RWPE1 (cell line): ENCODE measurements around the gene CD300H.

Experiments
- CTCF ChIA-PET: fragments of 350-600 bp; sonication (Branson Sonifier 250); formaldehyde crosslinking; extraction: SDS; loops from one replicate; lab custom pipeline; 2021; lab: Yijun Ruan, JAX
- POLR2A ChIA-PET: fragments of 400-600 bp; formaldehyde crosslinking; extraction: SDS; loops from one replicate; lab custom pipeline; 2020; ENCODE audit warnings: antibody characterized with exemption; ENCODE audit not compliant: low non-redundant PET; lab: Yijun Ruan, JAX
- DNase-seq: peaks from one replicate; pipeline ENCODE4 v3.0.0; 2012; ENCODE audit warnings: low spot score
- H3K27ac ChIP-seq: fragments of 450-650 bp; 2 replicates; pipeline ENCODE4 v1.5.1; 2017
- TF ChIP-seq, protein P1 (sequence below): fragments of 450-650 bp; conservative IDR thresholded peaks from 2 replicates; pipeline ENCODE4 v1.5.1; 2017; ENCODE audit warnings: low read depth, mild to moderate bottlenecking

The CD300H gene

DNA sequence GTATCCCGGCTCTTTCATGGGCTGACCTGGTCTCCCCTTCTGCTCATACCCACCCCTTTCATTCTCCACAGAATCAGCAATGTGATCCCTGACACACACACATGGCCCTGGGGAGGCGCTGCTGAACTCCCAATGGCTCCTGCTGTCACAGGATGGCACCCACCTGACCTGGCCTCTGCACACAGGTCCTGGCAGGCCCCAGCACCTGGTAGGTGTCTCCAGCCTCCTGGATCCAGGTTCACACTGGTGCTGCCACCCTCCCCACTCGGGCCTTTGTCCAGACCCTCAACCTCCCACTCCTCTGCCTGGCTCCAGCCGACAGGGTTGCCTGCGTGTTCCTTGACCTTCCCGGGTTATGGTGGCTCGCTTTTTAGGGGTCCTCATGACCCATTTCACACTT is 20.0 kb downstream of the CD300H start:
- POLR2A ChIA-PET, result no interaction called here
- TF ChIP-seq, protein P1, sequence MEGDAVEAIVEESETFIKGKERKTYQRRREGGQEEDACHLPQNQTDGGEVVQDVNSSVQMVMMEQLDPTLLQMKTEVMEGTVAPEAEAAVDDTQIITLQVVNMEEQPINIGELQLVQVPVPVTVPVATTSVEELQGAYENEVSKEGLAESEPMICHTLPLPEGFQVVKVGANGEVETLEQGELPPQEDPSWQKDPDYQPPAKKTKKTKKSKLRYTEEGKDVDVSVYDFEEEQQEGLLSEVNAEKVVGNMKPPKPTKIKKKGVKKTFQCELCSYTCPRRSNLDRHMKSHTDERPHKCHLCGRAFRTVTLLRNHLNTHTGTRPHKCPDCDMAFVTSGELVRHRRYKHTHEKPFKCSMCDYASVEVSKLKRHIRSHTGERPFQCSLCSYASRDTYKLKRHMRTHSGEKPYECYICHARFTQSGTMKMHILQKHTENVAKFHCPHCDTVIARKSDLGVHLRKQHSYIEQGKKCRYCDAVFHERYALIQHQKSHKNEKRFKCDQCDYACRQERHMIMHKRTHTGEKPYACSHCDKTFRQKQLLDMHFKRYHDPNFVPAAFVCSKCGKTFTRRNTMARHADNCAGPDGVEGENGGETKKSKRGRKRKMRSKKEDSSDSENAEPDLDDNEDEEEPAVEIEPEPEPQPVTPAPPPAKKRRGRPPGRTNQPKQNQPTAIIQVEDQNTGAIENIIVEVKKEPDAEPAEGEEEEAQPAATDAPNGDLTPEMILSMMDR, result no peak
- CTCF ChIA-PET, result no interaction called here
- no peak overlapping the region for H3K27ac ChIP-seq
- no peak for DNase-seq

DNA sequence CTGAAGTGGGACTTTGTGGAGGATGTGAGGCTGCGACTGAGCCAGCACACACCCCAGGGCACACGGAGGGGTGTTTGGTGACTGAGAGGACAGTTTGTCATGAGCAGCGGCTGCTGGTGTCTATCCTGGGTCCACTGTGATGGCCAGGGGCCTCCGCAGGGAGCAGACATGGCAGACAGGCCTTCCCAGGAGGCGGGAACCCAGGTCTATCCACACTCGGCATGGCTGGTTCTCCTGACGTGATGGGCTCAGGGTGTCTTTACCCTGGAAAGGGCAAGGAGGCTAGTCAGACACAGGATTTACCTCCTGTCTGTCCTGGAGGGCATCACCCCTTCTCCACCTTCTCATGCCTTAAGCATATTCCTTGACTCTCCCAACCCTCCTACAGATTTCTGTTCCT is 20.7 kb downstream of the CD300H start:
- no peak for DNase-seq
- ChIA-PET CTCF (no interaction called here), POLR2A (no interaction called here)
- TF ChIP-seq, protein P1, result no peak
- H3K27ac ChIP-seq, result no peak overlapping the region

DNA sequence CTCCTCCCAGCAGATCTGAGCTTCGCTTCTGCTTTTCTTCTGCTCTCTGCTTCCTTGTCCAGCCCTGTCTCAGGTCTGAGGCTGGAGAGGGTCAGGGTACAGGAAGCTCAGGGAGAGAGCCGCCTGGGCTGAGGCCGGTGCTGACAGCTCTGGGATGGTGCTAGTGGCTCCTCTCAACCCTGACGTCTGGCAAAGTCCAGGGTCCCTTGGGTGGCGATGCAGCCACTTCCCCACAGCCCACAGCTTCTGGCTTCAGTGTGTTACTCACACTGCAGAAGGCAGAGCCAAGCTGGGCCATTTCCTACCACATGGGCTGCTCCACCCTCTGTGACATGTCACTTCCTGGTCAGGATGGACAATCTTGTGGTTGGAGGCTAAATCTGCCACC is 21.5 kb downstream of the CD300H start, which contains the start of gene CD300C:
CD300C (minus strand) TSS at position 273 of the 388 bp plus-strand sequence. CDS start 333 bp downstream, outside the sequence.
- CTCF ChIA-PET, result interaction anchor here (1.2 kb wide), 1 partner anchor 20 kb away, joined by 6 read pairs; no protein-coding TSS in a partner anchor
- no peak within 1 kb of the TSS for H3K27ac ChIP-seq
- POLR2A ChIA-PET, result no interaction called here
- DNase-seq, result no peak
- TF ChIP-seq, protein P1, result no peak

DNA sequence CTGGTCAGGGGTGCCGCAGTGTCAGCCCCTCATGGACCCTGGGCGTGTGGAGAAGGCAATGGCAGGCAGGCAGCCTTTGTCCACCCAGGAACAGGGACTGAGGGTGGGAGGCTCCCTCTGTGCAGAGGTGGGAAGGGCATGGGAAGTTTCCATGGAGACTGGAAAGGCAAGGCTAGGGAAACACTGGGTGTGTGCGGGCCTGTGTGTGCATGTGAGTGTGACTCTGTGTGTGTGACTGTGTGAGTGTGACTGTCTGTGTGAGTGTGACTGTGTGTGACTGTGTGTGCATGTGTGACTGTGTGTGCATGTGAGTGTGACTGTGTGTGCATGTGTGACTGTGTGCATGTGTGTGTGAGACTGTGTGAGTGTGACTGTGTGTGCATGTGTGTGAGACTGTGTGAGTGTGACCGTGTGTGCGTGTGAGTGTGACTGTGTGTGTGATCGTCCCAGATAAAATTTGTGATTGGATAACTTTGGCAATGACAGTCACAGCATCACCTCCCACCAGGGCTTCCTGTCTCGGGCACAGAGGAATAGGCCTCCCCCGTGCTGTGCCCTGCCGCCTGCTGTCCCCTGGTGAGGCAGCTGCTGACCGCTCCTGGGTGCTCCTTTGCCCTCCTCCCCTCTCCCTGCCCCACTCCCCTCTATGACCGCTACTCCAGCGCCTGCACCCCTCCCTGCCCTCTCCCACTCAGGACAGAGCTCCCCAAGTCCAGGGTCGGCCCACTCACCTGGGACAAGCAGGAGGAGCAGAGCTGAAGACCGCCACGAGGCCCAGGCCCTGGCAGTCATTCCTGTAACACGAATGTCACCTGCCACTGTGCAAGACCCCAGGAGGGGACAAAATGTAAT is 22.1 kb downstream of the CD300H start:
- CTCF ChIA-PET, result interaction anchor here (1.2 kb wide), 1 partner anchor 21 kb away, joined by 6 read pairs; no protein-coding TSS in a partner anchor
- H3K27ac ChIP-seq, result no peak overlapping the region
- TF ChIP-seq, protein P1, result no peak

DNA sequence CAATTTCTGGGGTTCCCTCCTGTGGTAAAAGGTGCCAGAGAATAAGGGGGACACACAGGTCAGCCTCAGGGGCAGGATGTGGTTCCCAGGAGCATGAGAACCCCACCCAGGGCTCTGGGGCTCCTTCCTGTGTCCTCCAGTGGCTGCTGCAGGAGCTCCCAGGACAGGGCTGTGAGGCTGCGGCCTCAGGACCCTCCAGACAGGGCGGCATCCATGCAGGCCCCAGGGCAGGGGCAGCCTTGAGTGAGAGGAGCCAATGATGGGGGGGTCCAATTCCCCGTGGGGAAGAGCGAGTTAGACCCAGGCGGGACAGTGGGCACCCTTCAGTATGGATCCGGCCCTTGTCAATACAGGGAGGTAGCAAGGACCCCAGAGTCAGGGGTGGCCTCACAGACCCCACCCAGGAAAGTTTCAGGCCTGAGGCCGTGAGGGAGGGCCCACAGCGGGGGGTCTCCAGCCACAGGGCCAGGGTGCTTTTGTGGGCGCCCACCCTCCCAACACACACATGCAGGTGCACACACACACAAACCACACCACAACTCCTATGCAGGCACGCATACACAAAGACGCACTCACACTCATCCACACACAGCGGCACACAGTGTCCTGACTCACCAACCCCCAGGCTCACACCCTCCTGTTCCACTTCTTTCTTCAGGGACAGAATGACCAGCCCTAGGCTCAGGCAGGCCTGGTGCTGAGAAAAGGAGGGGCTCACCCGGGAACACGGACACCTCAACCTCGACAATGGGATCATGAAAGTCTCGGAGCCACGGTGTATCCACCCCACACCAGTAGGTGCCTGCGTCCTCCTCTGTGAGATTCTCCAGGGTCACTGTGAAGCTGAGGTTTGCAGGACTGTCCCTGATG is 23.2 kb downstream of the CD300H start:
- H3K27ac ChIP-seq, result no peak overlapping the region
- no peak for DNase-seq
- CTCF ChIA-PET, result no interaction called here
- POLR2A ChIA-PET, result no interaction called here
- TF ChIP-seq, protein P1, result no peak

More for the DNA sequence above, 22.1 kb downstream of the CD300H start:
- POLR2A ChIA-PET, result no interaction called here
- DNase-seq, result no peak

DNA sequence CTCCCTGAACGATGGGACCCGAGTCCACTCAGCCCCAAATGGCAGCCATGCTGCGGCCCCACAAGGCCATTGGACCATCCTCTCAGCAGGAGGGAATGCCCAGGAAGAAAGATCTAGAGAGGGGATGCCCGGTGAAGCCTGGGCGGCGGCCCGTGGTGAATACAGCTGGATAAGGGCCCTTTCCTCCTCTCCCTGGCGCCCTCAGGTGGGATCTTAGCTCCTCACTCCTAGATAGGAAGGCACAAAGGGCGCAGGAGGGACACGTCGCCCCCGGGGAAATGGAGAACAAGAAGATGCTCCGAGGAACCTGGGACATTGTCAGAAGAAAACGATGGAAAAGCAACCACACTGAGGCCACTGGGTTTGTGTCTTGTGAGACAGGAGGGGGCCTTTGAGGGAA is 23.9 kb downstream of the CD300H start:
- DNase-seq, result no peak
- ChIA-PET CTCF (no interaction called here), POLR2A (no interaction called here)
- no peak overlapping the region for H3K27ac ChIP-seq
- TF ChIP-seq, protein P1, result no peak
